ENCODE measurements around the gene GTF2A1. TPM values are rescaled to one million over a fixed set of nuclear protein-coding genes. Genes with fewer than 3 reads are reported as not detected.

Gene GTF2A1
- total RNA-seq: 10 to 100 TPM; 33.9 to 38.0 TPM

DNA sequence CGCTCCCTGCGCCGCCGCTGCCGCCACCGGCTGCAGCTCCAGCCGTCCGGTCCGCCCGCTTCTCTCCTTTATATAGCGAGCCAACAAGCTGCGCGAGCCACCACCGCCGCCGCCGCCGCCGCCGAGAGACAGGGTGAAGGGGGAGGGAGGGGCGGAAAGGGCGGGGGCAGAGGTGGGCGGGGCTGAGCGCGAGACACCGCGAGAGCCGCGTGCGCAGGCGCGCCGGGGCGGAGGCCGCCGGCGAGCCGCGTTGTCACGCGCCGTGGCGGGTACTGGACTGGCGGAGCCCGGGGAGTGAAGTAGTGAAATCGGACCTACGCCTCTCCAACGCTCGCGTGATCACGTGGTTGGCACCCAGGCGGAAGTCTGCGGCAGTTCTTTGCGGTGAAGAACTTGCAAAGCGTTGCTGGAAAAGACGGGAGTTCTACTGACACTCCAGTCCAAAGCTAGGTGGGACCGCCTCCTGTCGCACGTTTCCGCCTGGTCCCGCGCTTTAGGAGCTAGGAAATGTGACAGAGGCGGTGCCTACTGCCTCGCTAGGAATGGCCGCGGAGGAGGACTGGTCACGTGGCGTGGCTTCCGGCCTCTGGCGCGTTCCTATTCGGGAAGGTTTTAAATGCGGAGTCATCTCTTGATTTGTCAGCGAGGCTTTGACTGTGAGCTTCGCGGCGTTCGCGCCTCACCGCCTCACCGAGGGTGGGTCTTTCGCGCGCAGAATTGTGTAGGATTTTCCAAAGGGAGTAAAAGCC lies at the start of gene GTF2A1:
Gene GTF2A1, minus strand, starts transcription at position 130 of the 749 bp plus-strand sequence. CDS start 441 bp downstream, outside the sequence.
- Mint-ChIP-seq H3K4me1 (peaks cover 10% of the 10 kb centered on the region), H3K4me3 (peak within 1 kb of the TSS; percentile 100), H3K27ac (peak within 1 kb of the TSS; percentile 100), H3K9me3 (no peaks in the 10 kb centered on the region), H3K36me3 (ENCODE audit: low read depth) (peaks cover 29% of the 10 kb centered on the region), H3K27me3 (no peaks in the 10 kb centered on the region)
- ATAC-seq (replicated peaks): peak; percentile 82

DNA sequence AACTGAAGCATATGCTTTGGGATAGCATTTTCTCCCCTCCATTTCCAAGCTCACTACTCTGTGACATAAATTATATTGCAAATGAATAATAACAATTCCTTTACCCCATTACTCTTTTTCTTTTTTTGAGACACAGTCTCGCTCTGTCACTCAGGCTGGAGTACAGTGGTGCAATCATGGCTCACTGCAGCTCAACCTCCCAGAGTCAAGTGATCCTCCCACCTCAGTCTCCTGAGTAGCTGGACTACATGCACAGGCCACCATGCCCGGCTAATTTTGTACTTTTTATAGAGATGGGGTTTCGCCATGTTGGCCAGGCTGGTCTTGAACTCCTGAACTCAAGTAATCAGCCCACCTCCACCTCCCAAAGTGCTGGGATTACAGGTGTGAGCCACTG lies 49.2 kb upstream of the GTF2A1 start:
- Mint-ChIP-seq H3K36me3 (ENCODE audit: low read depth) (no peaks in the 10 kb centered on the region), H3K4me1 (no peaks in the 10 kb centered on the region), H3K27me3 (peaks cover 15% of the 10 kb centered on the region), H3K27ac (no peak overlapping the region), H3K9me3 (no peaks in the 10 kb centered on the region), H3K4me3 (no peak overlapping the region)
- no peak for ATAC-seq (replicated peaks)

DNA sequence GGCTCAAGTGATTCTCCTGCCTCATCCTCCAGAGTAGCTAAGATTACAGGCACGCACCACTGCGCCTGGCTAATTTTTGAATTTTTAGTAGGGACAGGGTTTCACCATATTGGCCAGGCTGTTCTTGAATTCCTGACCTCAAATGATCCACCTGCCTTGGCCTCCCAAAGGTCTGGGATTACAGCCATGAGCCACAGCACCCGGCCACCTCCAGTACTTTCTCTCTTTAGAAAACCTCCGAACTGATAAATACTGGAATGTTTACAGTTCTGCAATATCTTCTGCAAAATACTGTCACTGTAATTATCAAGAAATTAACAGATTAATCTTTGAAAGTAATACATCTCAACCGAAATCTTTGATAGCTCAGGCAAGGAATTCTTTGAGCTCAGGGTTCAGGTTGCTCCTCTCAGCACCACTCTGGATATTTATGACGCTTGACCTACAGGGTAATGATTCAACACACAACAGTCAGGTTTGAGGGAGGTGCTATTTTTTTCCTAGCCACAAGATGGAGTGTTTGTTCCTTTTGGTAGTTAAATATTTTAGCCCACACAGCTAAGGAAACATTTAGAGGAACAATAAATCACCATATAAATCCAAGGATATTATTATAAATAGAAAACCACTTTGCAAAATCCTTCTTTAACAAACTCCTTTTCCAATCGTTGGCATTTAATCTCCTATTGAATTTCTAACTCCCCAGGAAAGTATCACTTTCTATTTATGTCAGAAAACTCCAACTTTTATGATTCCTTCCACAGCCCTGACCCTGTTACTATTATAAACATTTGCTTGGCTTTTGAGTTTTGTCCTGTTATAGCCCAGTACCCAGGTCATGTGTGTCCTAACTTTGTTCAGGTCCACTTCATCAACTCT lies 48.6 kb upstream of the GTF2A1 start:
- ATAC-seq (replicated peaks): peak; percentile 54
- Mint-ChIP-seq H3K36me3 (ENCODE audit: low read depth) (no peaks in the 10 kb centered on the region), H3K27ac (no peak overlapping the region), H3K4me3 (no peak overlapping the region), H3K4me1 (no peaks in the 10 kb centered on the region), H3K9me3 (no peaks in the 10 kb centered on the region), H3K27me3 (peaks cover 15% of the 10 kb centered on the region)

DNA sequence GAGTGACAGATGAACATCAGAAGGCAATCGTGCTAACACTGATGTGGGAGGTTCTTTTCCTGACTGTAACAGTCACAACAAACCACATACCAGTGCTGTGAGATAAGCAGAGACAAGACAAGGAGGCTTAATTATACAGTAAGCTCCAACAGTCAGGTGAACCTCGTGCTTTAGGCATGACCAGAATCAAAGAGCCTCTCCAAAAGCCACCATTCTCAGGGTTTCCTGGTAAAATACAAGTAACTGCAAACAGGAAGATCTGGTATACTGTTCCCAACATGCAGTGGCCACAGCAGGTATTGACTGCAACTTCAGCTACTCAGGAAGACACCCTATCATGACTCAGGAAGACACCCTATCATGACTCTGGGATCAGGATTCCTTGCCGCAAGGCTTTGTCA lies 47.3 kb upstream of the GTF2A1 start:
- Mint-ChIP-seq H3K36me3 (ENCODE audit: low read depth) (no peaks in the 10 kb centered on the region), H3K4me1 (no peaks in the 10 kb centered on the region), H3K27me3 (peaks cover 19% of the 10 kb centered on the region), H3K4me3 (no peak overlapping the region), H3K9me3 (no peaks in the 10 kb centered on the region), H3K27ac (no peak overlapping the region)
- peak; percentile 24 for ATAC-seq (replicated peaks)

DNA sequence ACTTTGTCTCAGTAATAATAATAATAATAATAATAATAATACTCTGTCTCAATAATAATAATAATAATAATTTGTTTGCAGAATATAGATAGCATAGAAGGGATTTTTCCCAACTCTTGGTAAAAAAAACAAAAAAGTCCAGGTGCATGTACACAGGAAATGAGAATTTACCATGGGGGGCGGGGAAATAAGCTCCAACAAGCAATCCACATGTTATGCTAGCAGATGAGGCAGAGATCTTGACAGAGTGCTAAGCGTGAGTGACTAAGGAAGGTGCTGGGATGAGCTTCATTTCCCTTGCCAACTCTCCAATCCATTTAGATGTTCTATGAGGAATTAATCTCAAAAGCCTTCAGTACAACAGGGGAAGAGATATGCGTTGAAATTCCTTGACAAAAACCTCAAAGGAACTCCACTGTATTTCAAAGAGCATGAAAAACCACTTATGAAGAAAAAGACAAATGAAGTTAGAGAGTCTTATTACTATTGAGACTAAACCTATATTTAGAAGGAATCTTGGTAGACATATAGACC lies 44.9 kb upstream of the GTF2A1 start:
- Mint-ChIP-seq H3K27ac (no peak overlapping the region), H3K27me3 (peaks cover 19% of the 10 kb centered on the region), H3K4me1 (no peaks in the 10 kb centered on the region), H3K9me3 (no peaks in the 10 kb centered on the region), H3K4me3 (no peak overlapping the region), H3K36me3 (ENCODE audit: low read depth) (no peaks in the 10 kb centered on the region)
- no peak for ATAC-seq (replicated peaks)

DNA sequence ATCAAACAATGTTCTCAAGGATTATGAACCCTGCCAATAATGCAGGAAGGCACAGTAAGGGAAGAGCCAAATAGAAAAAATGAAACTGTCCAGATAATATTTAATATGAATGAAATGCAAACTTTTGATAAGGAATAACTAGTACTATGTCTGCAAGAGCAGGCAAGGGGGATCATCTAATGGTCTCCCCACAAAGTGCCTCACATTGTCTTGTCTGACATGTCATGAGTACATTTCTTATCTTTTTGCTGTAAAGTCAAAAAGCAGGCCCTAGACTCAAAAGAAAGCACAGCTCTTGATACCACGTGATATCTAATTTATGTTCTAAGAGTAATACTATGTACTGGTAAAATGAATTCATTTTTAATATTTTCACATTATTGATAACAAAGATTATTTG lies 43.9 kb upstream of the GTF2A1 start:
- Mint-ChIP-seq H3K9me3 (no peaks in the 10 kb centered on the region), H3K4me1 (no peaks in the 10 kb centered on the region), H3K27ac (no peak overlapping the region), H3K36me3 (ENCODE audit: low read depth) (no peaks in the 10 kb centered on the region), H3K27me3 (peaks cover 20% of the 10 kb centered on the region), H3K4me3 (no peak overlapping the region)
- ATAC-seq (replicated peaks): no peak

DNA sequence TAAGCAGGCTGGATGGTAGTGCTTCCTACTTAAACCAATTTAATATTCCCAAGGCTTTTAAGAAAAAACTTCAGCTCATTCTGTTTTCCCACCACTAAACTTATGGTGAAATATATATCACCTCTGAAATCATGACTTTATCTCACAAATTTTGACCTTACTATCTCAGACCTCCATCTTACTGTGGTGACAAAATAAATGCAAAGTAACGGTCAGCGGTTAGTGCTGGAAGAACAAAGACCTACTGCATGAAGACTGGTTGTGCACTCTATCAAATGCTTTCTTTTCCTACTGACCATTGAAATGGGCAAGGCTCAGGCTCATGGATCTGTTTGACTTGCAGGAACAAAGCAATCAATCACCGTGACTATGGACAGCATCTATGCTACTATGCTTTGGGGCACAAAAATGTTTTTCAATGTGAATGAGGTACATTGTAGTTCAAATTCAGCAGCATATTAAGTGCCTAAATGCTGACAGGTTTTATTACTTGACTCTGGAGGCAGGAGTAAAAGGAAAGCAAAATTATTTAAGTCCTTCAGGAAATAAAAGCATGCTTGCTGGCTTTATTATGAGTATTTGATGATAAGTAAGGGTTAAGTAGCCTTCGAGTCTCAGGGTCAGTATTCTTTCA lies 43.1 kb upstream of the GTF2A1 start:
- H3K9me3 Mint-ChIP-seq: no peaks in the 10 kb centered on the region
- no peaks in the 10 kb centered on the region for H3K4me1 Mint-ChIP-seq
- no peak overlapping the region for H3K4me3 Mint-ChIP-seq
- ATAC-seq (replicated peaks): no peak
- no peak overlapping the region for H3K27ac Mint-ChIP-seq
- H3K27me3 Mint-ChIP-seq: peaks cover 24% of the 10 kb centered on the region
- no peaks in the 10 kb centered on the region for H3K36me3 Mint-ChIP-seq (ENCODE audit: low read depth)

DNA sequence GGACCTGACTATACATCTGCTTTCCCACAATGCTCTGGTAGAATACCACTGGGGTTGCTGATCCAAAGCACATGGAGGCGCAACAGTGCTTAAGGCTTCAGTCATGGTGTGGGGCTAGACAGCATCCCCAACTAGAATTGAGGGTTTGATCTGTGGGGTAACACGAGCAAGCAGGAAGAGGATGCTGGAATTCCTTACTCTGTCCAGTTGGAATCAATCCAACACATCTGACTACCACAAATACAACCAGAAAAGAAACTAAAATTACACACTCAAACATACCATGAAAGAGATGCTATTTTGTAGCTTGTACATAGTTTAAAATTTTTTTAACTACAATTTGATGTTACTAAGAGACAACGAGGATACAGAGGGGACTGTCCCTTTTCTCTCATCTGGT lies 40.4 kb upstream of the GTF2A1 start:
- no peak overlapping the region for H3K27ac Mint-ChIP-seq
- peaks cover 9% of the 10 kb centered on the region for H3K27me3 Mint-ChIP-seq
- H3K4me3 Mint-ChIP-seq: no peak overlapping the region
- no peaks in the 10 kb centered on the region for H3K36me3 Mint-ChIP-seq (ENCODE audit: low read depth)
- no peaks in the 10 kb centered on the region for H3K9me3 Mint-ChIP-seq
- no peaks in the 10 kb centered on the region for H3K4me1 Mint-ChIP-seq
- ATAC-seq (replicated peaks): no peak

DNA sequence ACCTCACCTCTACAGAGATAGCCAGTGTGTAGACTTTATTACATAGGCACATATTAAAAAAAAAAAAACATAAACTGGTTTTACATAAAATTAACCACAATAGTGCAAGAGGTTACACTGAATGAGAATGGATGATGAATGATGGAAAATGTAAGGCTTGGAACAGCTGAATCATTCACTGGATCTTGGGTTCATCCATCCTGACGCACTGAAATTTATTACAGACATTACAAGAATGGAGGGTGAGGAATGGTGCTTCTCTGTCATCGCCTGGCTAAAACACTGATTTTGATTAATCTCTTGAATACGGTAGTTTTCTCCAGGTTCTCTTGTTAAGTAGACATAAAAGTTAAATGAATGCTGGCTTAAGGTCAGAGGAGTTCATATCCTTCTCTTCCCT lies 40.0 kb upstream of the GTF2A1 start:
- H3K27me3 Mint-ChIP-seq: peaks cover 10% of the 10 kb centered on the region
- no peaks in the 10 kb centered on the region for H3K9me3 Mint-ChIP-seq
- H3K4me3 Mint-ChIP-seq: no peak overlapping the region
- no peaks in the 10 kb centered on the region for H3K36me3 Mint-ChIP-seq (ENCODE audit: low read depth)
- no peak for ATAC-seq (replicated peaks)
- H3K27ac Mint-ChIP-seq: no peak overlapping the region
- no peaks in the 10 kb centered on the region for H3K4me1 Mint-ChIP-seq

DNA sequence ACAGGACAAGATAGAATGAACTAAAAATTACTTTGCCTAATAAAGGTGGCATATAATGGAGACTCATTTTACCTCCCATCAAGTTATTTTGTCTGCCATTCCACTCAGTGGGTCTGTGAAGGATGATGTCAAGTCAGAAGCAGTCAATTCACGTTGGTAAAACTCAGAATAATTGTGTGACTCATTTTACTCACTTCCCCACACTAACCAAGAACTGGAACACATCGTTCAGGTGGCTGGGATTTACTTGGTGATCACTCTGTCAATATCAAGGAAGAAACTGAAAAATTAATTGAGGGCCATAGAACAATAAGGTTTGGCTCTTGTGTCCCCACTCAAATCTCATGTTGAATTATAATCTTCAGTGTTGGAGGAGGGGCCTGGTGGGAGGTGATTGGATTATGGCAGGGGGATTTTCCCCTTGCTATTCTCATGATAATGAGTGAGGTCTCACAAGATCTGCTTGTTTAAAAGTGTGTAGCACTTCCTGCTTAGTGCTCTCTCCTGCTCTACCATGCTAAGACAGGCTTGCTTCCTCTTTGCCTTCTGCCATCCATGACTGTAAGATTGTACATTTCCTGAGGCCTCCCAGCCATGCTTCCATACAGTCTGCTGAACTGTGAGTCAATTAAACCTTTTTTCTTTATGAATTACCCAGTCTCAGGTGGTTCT lies 35.7 kb upstream of the GTF2A1 start:
- Mint-ChIP-seq H3K9me3 (no peaks in the 10 kb centered on the region), H3K27ac (no peak overlapping the region)
- ATAC-seq (replicated peaks): peak; percentile 71

DNA sequence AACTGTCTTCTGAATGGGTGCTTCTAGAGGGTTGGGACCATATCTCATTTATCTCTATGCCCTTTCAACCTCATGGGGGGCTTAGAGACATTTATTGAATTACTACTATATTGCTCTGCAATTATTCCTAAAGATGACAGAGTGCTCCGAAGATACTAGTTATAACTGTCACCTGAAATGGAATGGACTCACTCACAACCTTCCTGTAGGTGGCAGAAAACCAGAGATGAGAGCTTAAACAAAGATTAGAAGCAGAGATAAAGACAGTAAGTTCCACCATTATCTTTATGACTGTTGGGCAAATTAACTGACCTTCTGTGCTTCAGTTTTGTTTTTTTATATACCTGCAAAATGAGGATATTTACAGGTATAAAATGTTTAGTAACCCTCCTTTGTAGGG lies 31.5 kb upstream of the GTF2A1 start:
- peaks cover 3% of the 10 kb centered on the region for H3K27me3 Mint-ChIP-seq
- ATAC-seq (replicated peaks): no peak
- no peaks in the 10 kb centered on the region for H3K4me1 Mint-ChIP-seq
- no peaks in the 10 kb centered on the region for H3K9me3 Mint-ChIP-seq
- H3K27ac Mint-ChIP-seq: no peak overlapping the region
- H3K4me3 Mint-ChIP-seq: no peak overlapping the region
- H3K36me3 Mint-ChIP-seq (ENCODE audit: low read depth): no peaks in the 10 kb centered on the region

More for the DNA sequence above, 35.7 kb upstream of the GTF2A1 start:
- H3K36me3 Mint-ChIP-seq (ENCODE audit: low read depth): no peaks in the 10 kb centered on the region
- H3K4me3 Mint-ChIP-seq: no peak overlapping the region
- no peaks in the 10 kb centered on the region for H3K4me1 Mint-ChIP-seq
- peaks cover 8% of the 10 kb centered on the region for H3K27me3 Mint-ChIP-seq

DNA sequence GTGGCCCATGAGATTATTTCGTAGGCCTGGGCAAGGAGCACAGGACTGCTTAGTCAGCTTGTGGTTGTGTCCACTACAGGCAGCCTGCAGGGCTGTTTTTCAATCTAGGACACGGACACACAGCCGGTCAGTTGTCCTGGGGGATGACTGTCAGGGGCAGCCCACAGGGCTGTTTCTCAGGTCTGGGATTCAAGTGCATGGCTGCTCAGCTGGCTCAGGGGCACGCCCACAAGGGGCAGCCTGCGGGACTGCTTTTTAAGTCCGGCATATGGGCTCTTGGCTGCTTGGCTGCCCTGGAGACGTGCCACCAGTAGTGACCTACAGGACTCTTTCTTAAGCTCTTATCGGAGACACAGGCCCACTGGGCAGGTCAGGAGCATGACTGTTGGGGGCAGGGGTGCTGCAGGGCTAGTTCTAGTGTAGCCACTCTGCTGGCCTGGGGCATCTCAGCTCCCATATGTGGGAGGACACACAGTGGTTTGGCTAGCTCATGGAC lies 26.6 kb upstream of the GTF2A1 start:
- Mint-ChIP-seq H3K36me3 (ENCODE audit: low read depth) (no peaks in the 10 kb centered on the region), H3K27me3 (peaks cover 8% of the 10 kb centered on the region), H3K4me1 (no peaks in the 10 kb centered on the region), H3K27ac (no peak overlapping the region), H3K9me3 (peaks cover 9% of the 10 kb centered on the region), H3K4me3 (no peak overlapping the region)
- no peak for ATAC-seq (replicated peaks)

DNA sequence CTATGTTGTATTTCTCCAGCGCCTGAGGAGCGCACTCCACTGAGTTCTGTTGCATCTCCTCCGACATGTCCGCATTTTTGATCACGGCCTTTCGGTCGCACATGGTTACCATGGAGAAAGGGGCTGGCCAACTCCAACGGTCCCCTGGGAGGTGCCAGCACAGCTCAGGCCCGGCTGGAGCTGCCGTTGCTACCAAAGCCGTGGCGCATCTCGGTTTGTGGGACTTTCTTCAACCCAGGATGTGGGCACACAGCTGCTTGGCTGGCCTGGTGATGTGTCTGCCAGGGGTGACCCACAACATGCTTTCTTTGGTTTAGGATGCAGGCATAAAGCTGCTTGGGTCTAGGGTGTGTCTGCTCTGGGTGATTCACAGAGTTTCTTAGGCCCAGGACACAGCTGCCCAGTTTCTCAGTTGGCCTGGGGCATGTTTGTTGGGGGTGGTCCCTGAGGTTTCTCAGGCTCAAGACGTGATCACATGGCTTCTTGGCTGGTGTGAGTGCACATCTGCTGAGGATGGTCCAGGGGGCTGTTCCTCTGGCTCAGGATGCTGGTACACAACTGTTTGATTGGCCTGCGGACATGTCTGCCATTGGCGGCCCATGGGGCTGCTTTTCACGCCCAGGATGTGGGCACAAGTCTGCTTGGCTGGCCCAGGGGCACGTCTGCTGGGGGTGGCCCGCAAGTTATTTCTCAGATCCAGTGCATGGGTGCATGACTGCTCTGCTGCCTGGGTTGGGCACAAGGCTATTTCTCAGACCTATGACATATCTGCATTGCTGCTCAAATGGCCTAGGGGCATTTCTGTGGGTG lies 25.9 kb upstream of the GTF2A1 start:
- no peaks in the 10 kb centered on the region for H3K4me1 Mint-ChIP-seq
- H3K36me3 Mint-ChIP-seq (ENCODE audit: low read depth): no peaks in the 10 kb centered on the region
- H3K27me3 Mint-ChIP-seq: peaks cover 8% of the 10 kb centered on the region
- peak; percentile 18 for ATAC-seq (replicated peaks)
- H3K27ac Mint-ChIP-seq: no peak overlapping the region
- no peak overlapping the region for H3K4me3 Mint-ChIP-seq
- peaks cover 9% of the 10 kb centered on the region for H3K9me3 Mint-ChIP-seq

Measured in activated T-helper 17 cell treated with anti-CD3 and anti-CD28 coated beads, Interleukin-2, amount 50 U/mL, for 72 hours (primary cell).